GM12878 (cell line): Measurements from ENCODE around the gene ZCWPW2. TPM values are rescaled to one million over a fixed set of nuclear protein-coding genes. Genes with fewer than 3 reads are reported as not detected.

Experiments used
- ATF7 ChIP-seq: fragments of 450-650 bp; IDR thresholded peaks from 2 replicates; pipeline ENCODE4 v1.6.1; 2016; ENCODE audit warnings: low read depth, mild to moderate bottlenecking
- CBX3 ChIP-seq: fragments of 200-600 bp; sonication (generic); IDR thresholded peaks from 2 replicates; pipeline ENCODE4 v1.6.1; 2016; ENCODE audit warnings: low read depth, borderline replicate concordance
- GATAD2B ChIP-seq: fragments of 450-650 bp; conservative IDR thresholded peaks from 2 replicates; pipeline ENCODE4 v1.6.1; 2017; ENCODE audit warnings: low read depth, mild to moderate bottlenecking, moderate library complexity
- HDAC6 ChIP-seq: fragments of 200-600 bp; sonication (generic); IDR thresholded peaks from one replicate; pipeline ENCODE4 v1.8.0; 2017; ENCODE audit warnings: antibody characterized with exemption; ENCODE audit not compliant: unreplicated experiment
- LARP7 ChIP-seq: fragments of 450-650 bp; IDR thresholded peaks from 2 replicates; pipeline ENCODE4 v1.6.1; 2017; ENCODE audit warnings: mild to moderate bottlenecking
- NFYA ChIP-seq: IDR thresholded peaks from 2 replicates; pipeline ENCODE4 v1.6.1; 2011; ENCODE audit warnings: low read depth, mild to moderate bottlenecking, low read length, improper control_type of control experiment, borderline replicate concordance
- NFYB ChIP-seq: IDR thresholded peaks from 2 replicates; pipeline ENCODE4 v1.6.1; 2011; ENCODE audit warnings: low read depth, mild to moderate bottlenecking, low read length, improper control_type of control experiment, moderate library complexity; ENCODE audit not compliant: insufficient read depth
- SIN3A ChIP-seq: IDR thresholded peaks from 2 replicates; pipeline ENCODE4 v1.6.1; 2012; ENCODE audit warnings: low read depth, low read length, improper control_type of control experiment
- SP1 ChIP-seq: IDR thresholded peaks from one replicate; pipeline ENCODE4 v1.6.1; 2011; ENCODE audit warnings: low read depth, low read length
- SUZ12 ChIP-seq: fragments of 200-600 bp; sonication (generic); IDR thresholded peaks from one replicate; pipeline ENCODE4 v1.6.1; 2018; ENCODE audit warnings: antibody characterized with exemption, mild to moderate bottlenecking; ENCODE audit not compliant: unreplicated experiment
- TAF1 ChIP-seq: IDR thresholded peaks from 2 replicates; pipeline ENCODE4 v1.6.1; 2011; ENCODE audit warnings: mild to moderate bottlenecking, low read depth, low read length, borderline replicate concordance
- TCF3 ChIP-seq: IDR thresholded peaks from 2 replicates; pipeline ENCODE4 v1.6.1; 2012; ENCODE audit warnings: low read depth, mild to moderate bottlenecking, low read length, borderline replicate concordance; ENCODE audit not compliant: insufficient read depth
- YY1 ChIP-seq: IDR thresholded peaks from 2 replicates; pipeline ENCODE4 v1.6.1; 2011; ENCODE audit warnings: low read depth, mild to moderate bottlenecking, low read length
- polyA plus RNA-seq, 11 experiments: library from polyadenylated mRNA; depleted of rRNA in 4 of 11; unstranded in 6 of 11; stranded (reverse) in 5 of 11; fragments of >200 nt; fragmentation: Nextera tagmentation in 4 of 11; fragmentation: Illumina TruSeq in 1 of 11; extraction: Ambion mirVana in 4 of 11; extraction: Trizol in 1 of 11; gene quantifications; 1 replicate in 1 of 11; 2 replicates in 10 of 11; pipeline versions ENCODE4 v1.2.1 to v1.2.3, GENCODE V29; 2011 to 2016; ENCODE audit warnings: inconsistent platforms in 2 of 11, missing spikeins in 2 of 11, low read depth in 1 of 11
- total RNA-seq, 4 experiments: library from RNA; depleted of rRNA in 3 of 4; stranded (reverse); fragments of >200 nt in 3 of 4; fragmentation: Illumina TruSeq in 1 of 4; extraction: Trizol in 1 of 4; gene quantifications; 2 replicates each; pipeline versions ENCODE4 v1.2.1 to v1.2.3, GENCODE V29; 2013 to 2021
- TF ChIP-seq, protein P1 (sequence below): fragments of 150-350 bp; IDR thresholded peaks from 2 replicates; pipeline ENCODE4 v1.6.1; 2016; ENCODE audit warnings: low read depth, low read length
- TF ChIP-seq, protein P2 (sequence below): fragments of 450-650 bp; IDR thresholded peaks from 2 replicates; pipeline ENCODE4 v1.6.1; 2017; ENCODE audit warnings: mild to moderate bottlenecking
- TF ChIP-seq, protein P3 (sequence below): fragments of 450-650 bp; IDR thresholded peaks from 2 replicates; pipeline ENCODE4 v1.6.1; 2017; ENCODE audit warnings: mild to moderate bottlenecking, moderate library complexity
- TF ChIP-seq, protein P4 (sequence below): IDR thresholded peaks from 2 replicates; pipeline ENCODE4 v1.6.1; 2011; ENCODE audit warnings: low read depth, mild to moderate bottlenecking, low read length, moderate library complexity, borderline replicate concordance; ENCODE audit errors: extremely low read depth
- TF ChIP-seq, protein P5 (sequence below): IDR thresholded peaks from 2 replicates; pipeline ENCODE4 v1.6.1; 2011; ENCODE audit warnings: low read depth, low read length, improper control_type of control experiment, borderline replicate concordance

The ZCWPW2 gene
- total and polyA plus RNA-seq, 10 of the 15 experiments (the other 5 are each of a cell fraction or from before 2014, with no cell fraction given) = 0.09 to 0.38 (median 0.22) TPM; not detected in 3

DNA sequence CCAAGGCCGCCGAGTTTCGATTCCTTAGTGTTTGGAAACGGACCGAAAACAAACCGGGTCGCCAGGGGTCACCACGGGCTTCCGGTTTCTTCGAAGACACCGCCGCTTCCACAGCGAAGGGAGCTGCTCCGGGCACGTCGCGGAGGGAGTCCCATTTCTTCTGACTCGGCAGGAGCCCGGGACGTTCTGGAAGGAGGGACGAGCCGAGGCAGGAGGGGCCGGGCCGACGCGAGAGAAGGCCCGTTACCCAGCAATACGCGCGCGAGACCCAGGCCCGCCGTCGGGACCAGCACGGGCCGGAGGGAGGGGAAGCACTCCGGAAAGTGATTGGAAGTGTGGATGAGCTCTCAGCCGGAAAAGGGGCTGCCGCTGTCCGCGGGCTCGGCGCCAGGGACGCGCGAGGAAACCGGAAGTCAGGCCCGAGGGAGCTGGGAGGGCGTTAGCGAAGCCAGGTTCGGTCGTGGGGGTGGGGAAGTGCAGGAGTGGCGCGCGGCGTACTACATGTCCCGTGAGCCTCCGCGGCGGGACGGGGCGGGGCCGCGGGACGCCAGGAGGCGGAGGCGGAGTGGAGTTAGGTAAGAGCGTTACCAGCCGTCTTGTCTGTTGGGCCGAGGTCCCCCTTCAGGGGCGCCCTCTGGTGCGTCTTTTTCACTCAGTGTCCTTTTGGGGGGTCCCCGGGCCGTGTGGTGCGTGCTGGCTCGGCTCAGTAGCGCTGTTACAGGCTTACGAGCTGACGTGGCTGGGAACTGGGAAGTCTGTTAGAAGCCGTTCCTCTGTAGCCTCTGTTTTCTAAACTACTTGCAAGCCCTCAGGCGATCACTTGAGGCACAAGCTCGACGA, at the start of gene ZCWPW2, which contains the start of gene AZI2 (continued):
- no peak for TF ChIP-seq NFYA
- TF ChIP-seq TCF3 = 0 out of 2 replicates have a peak, but pooled peaks have one; percentile 0
- peak; percentile 34; the same call in 1 of the 2 replicates for TF ChIP-seq ATF7
- TF ChIP-seq YY1 = peak; percentile 66; the same call in 1 of the 2 replicates
- TF ChIP-seq TAF1 = 0 out of 2 replicates have a peak, but pooled peaks have one; percentile 46
- TF ChIP-seq SUZ12 = no peak
- TF ChIP-seq, protein P1, sequence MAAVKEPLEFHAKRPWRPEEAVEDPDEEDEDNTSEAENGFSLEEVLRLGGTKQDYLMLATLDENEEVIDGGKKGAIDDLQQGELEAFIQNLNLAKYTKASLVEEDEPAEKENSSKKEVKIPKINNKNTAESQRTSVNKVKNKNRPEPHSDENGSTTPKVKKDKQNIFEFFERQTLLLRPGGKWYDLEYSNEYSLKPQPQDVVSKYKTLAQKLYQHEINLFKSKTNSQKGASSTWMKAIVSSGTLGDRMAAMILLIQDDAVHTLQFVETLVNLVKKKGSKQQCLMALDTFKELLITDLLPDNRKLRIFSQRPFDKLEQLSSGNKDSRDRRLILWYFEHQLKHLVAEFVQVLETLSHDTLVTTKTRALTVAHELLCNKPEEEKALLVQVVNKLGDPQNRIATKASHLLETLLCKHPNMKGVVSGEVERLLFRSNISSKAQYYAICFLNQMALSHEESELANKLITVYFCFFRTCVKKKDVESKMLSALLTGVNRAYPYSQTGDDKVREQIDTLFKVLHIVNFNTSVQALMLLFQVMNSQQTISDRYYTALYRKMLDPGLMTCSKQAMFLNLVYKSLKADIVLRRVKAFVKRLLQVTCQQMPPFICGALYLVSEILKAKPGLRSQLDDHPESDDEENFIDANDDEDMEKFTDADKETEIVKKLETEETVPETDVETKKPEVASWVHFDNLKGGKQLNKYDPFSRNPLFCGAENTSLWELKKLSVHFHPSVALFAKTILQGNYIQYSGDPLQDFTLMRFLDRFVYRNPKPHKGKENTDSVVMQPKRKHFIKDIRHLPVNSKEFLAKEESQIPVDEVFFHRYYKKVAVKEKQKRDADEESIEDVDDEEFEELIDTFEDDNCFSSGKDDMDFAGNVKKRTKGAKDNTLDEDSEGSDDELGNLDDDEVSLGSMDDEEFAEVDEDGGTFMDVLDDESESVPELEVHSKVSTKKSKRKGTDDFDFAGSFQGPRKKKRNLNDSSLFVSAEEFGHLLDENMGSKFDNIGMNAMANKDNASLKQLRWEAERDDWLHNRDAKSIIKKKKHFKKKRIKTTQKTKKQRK = no peak
- peak; percentile 9; the same call in 1 of the 2 replicates for TF ChIP-seq SIN3A
- TF ChIP-seq, protein P2, sequence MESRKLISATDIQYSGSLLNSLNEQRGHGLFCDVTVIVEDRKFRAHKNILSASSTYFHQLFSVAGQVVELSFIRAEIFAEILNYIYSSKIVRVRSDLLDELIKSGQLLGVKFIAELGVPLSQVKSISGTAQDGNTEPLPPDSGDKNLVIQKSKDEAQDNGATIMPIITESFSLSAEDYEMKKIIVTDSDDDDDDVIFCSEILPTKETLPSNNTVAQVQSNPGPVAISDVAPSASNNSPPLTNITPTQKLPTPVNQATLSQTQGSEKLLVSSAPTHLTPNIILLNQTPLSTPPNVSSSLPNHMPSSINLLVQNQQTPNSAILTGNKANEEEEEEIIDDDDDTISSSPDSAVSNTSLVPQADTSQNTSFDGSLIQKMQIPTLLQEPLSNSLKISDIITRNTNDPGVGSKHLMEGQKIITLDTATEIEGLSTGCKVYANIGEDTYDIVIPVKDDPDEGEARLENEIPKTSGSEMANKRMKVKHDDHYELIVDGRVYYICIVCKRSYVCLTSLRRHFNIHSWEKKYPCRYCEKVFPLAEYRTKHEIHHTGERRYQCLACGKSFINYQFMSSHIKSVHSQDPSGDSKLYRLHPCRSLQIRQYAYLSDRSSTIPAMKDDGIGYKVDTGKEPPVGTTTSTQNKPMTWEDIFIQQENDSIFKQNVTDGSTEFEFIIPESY = 0 out of 2 replicates have a peak, but pooled peaks have one; percentile 7
- TF ChIP-seq SP1 = peak; percentile 73
- peak; percentile 98 for TF ChIP-seq GATAD2B
- TF ChIP-seq LARP7 = peak; percentile 93
- TF ChIP-seq, protein P3, sequence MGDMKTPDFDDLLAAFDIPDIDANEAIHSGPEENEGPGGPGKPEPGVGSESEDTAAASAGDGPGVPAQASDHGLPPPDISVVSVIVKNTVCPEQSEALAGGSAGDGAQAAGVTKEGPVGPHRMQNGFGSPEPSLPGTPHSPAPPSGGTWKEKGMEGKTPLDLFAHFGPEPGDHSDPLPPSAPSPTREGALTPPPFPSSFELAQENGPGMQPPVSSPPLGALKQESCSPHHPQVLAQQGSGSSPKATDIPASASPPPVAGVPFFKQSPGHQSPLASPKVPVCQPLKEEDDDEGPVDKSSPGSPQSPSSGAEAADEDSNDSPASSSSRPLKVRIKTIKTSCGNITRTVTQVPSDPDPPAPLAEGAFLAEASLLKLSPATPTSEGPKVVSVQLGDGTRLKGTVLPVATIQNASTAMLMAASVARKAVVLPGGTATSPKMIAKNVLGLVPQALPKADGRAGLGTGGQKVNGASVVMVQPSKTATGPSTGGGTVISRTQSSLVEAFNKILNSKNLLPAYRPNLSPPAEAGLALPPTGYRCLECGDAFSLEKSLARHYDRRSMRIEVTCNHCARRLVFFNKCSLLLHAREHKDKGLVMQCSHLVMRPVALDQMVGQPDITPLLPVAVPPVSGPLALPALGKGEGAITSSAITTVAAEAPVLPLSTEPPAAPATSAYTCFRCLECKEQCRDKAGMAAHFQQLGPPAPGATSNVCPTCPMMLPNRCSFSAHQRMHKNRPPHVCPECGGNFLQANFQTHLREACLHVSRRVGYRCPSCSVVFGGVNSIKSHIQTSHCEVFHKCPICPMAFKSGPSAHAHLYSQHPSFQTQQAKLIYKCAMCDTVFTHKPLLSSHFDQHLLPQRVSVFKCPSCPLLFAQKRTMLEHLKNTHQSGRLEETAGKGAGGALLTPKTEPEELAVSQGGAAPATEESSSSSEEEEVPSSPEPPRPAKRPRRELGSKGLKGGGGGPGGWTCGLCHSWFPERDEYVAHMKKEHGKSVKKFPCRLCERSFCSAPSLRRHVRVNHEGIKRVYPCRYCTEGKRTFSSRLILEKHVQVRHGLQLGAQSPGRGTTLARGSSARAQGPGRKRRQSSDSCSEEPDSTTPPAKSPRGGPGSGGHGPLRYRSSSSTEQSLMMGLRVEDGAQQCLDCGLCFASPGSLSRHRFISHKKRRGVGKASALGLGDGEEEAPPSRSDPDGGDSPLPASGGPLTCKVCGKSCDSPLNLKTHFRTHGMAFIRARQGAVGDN = peak; percentile 70
- TF ChIP-seq, protein P4, sequence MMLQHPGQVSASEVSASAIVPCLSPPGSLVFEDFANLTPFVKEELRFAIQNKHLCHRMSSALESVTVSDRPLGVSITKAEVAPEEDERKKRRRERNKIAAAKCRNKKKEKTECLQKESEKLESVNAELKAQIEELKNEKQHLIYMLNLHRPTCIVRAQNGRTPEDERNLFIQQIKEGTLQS = no peak
- no peak for TF ChIP-seq CBX3
- TF ChIP-seq NFYB = no peak
- peak; percentile 68 for TF ChIP-seq HDAC6
- TF ChIP-seq, protein P5, sequence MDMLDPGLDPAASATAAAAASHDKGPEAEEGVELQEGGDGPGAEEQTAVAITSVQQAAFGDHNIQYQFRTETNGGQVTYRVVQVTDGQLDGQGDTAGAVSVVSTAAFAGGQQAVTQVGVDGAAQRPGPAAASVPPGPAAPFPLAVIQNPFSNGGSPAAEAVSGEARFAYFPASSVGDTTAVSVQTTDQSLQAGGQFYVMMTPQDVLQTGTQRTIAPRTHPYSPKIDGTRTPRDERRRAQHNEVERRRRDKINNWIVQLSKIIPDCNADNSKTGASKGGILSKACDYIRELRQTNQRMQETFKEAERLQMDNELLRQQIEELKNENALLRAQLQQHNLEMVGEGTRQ = no peak
